AG10803 (cell line): Measurements from ENCODE around the gene SHROOM3.

Experiments
- DNase-seq: peaks from one replicate; pipeline ENCODE4 v3.0.0; 2010; ENCODE audit warnings: low read depth
- H3K4me3 ChIP-seq: 2 replicates; pipeline ENCODE4 v1.5.1; 2011; ENCODE audit warnings: mild to moderate bottlenecking, low read length, control low read depth
- TF ChIP-seq, protein P1 (sequence below): conservative IDR thresholded peaks from 2 replicates; pipeline ENCODE4 v1.5.1; 2011; ENCODE audit warnings: mild to moderate bottlenecking, low read length, control low read depth, inconsistent platforms

Gene SHROOM3

DNA sequence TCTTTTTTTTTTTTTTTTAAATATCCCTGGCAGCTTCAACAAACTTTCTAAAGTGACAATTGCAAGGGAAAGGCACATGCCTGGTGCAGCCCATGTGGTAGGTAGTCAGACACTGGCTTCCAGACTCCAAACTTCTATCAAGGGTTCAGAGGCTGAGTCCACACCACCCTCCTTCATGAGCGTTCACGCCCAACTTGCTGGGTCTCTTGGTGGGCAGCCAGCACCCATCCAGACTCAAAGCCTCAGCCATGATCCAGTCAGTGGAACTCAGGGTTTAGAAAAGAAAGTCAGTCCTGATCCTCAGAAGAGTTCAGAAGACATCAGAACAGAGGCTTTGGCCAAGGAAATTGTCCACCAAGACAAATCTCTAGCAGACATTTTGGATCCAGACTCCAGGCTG is 321.4 kb downstream of the SHROOM3 start:
- DNase-seq = no peak

DNA sequence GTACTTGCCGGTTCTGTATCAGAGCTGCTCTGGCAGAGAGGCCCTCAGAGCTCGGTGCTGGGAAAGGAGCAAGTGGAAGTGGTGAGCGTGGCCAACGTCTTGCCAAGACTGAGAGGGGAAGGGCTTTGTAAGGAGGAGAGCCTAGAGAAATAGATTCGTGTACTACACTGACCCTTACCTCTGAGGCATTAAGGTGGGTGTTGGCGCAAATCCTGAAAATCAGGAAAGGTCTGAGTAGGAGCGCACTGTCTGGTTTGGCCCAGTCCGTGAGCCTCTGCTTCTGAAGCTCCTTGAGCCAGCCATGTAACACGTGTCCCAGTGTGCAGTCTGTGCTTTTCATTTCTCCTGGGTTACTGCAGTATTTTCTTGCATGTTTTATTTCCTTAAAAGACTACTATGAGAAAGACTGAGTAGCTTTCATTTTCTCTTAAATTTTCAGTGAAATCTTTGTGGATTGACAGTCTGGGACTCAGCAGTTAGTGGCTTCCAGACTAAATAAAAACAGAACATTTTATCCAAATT is 322.4 kb downstream of the SHROOM3 start:
- TF ChIP-seq, protein P1, sequence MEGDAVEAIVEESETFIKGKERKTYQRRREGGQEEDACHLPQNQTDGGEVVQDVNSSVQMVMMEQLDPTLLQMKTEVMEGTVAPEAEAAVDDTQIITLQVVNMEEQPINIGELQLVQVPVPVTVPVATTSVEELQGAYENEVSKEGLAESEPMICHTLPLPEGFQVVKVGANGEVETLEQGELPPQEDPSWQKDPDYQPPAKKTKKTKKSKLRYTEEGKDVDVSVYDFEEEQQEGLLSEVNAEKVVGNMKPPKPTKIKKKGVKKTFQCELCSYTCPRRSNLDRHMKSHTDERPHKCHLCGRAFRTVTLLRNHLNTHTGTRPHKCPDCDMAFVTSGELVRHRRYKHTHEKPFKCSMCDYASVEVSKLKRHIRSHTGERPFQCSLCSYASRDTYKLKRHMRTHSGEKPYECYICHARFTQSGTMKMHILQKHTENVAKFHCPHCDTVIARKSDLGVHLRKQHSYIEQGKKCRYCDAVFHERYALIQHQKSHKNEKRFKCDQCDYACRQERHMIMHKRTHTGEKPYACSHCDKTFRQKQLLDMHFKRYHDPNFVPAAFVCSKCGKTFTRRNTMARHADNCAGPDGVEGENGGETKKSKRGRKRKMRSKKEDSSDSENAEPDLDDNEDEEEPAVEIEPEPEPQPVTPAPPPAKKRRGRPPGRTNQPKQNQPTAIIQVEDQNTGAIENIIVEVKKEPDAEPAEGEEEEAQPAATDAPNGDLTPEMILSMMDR = no peak

More for the DNA sequence above, 321.4 kb downstream of the SHROOM3 start:
- no peak overlapping the region for H3K4me3 ChIP-seq
- TF ChIP-seq, protein P1 = no peak

DNA sequence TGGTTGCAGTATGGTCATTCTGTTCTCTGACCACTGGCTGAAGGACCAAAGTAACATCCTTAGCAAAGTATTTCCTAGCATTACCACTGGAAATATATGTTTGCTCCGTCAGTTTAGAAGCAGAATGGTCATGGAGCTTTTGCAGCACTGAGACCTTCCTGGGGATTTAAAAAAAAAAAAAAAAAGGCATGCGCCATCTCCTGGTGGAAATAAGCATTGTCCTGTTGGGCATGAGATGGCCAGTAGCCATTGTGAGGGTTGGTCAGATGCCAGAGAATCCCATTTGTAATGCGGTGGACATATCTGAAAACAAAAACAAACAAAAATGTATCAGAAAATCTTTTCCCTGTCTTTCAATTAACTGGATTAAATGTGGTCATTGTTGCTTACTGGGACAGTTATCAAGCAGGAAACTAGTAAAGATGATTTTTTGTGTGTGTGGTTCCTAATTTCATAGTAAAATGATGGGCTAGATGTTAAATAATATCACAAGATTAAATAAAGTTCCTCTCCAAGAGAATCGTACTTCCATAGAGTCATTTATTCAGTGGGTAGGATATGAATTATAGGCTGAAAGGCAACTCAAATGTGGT is 323.4 kb downstream of the SHROOM3 start:
- peak; percentile 84 for DNase-seq
- no peak overlapping the region for H3K4me3 ChIP-seq
- TF ChIP-seq, protein P1 = peak; percentile 78

More for the DNA sequence above, 322.4 kb downstream of the SHROOM3 start:
- H3K4me3 ChIP-seq = no peak overlapping the region
- DNase-seq = no peak

DNA sequence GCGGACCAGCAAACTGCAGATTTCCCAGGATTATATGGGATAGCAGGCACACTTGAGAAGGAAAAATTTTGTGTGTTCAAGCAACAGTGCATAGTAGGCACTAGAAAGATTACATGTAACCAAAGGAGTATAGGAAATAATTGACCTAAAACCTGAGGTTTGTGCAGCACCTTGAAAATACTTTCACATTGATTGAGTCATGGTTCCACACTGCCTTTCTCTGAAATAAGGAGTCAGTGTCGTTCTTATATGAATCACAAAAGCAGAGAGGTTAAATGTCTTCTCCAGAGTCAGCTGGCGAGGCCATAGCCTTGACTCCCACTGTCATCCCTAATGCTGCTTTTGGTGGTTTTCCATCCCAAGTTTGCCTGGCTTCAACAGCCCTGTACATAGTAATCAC is 324.0 kb downstream of the SHROOM3 start:
- no peak overlapping the region for H3K4me3 ChIP-seq
- TF ChIP-seq, protein P1 = no peak
- DNase-seq = no peak

DNA sequence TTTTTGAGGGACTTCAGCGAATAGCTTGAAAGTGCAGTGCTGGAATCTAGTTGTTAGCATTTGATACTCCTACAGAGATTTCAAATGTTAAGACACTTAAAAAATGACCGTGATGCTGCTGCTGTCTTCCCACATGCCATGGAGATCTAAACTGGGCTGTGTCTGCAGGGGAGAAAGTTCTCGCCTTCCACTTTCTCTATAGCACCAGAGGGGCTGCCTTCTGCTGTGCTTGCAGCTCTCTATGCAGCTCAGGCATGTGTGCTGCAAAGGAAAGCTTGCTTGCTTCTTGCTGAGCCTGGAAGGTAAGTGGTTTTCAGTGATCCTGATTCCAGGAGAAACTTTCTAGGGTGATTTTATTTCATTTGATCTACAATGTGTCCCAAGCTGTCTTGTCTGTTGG is 325.2 kb downstream of the SHROOM3 start:
- H3K4me3 ChIP-seq = no peak overlapping the region
- TF ChIP-seq, protein P1 = no peak
- no peak for DNase-seq

DNA sequence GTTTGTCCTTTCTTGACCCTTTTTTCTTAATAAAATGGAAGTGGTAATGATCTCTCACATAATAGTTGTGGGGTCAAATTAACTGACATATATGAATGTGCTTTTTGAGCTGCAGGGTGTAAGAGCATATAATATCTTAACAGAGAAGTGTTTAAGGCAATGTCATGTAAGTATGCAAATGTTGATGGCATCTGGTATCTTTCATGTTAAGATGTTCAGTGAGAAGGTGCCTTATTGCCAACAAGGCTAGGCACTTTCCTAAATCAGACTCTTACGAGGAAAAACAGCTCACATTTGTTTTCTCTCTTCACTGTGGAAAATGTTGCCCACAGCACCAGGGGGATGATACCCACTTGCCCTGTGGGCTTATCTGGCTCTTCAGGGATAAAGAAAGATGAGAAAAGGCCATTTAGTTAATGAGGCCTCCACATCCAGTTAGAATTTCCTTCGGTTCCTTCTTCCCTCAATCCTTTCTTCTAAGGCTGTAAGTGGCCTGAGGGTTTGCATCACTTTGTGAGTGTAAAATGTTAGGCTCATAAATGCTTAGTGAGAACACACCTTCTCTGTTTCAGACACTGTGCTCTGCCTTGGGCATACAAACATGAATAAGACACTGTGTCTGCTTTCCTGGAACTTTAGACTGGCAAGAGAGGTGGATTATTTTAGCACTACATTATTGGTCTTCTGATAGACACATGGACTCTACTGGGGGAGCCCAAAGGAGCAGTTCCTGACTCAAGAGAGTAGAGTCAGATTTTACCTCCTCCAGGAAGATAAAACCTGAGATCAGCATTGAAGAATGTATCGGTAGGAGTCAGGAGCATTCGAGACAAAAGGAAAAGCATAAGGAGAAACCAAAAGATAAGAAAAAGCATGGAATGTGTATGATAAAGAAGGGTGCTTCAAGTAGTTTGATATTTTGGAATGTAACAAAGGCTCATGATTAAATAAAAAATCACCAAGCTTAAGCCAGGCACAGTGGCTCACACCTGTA is 327.4 kb downstream of the SHROOM3 start:
- DNase-seq = no peak

More for the DNA sequence above, 327.4 kb downstream of the SHROOM3 start:
- no peak overlapping the region for H3K4me3 ChIP-seq
- TF ChIP-seq, protein P1 = no peak
